Stimulated activated CD8-positive, alpha-beta memory T cell treated with anti-CD3 and anti-CD28 coated beads, Interleukin-15, amount 100 ng/mL, for 48 hours (primary cell): Measurements from ENCODE around the gene HM13.
"Not testable (repeated sequence)": the region's sequence is repeated elsewhere in the genome, so short reads cannot be mapped to it uniquely, and the experiment has no call there.

ENCODE experiments used
- DNase-seq, 2 donors: peaks; one replicate each; pipeline ENCODE4 v3.0.0-alpha.2; 2020; ENCODE audit warnings: low read depth in 2 of 2

The HM13 gene

DNA sequence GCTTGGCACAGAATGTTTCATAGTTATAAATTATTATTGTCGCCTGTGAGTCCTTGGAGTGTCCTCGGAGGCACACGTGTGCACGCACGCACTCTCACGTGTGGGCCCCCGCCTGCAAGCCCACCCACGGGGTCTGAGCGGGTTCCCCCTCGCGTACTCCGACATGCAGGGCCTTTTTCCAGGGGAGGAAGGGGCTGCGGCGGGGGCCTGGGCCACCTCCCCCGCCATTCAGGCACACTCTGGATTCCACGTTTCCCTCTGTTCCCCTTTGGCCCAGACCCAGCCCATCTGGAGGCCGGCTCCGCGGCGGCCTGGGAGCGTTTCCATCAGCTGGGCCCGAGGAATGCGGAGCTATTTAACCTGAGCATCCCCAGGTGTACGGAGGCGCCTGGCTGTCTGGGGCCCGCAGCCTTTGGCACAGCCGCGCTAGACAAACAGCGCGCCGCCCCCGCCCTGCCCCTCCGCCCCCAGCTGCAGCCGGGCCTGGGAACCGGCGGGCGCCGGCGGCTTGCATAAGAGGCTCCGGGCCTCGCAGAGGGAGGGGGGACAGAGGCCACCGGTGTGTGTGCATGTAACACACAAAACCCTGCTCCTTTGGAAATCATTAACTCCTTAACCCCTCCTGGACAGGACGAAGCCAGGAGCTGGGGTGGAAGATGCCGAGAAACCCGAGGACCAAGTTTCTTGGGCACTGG, 94.2 kb downstream of the HM13 start:
- DNase-seq: no peak

DNA sequence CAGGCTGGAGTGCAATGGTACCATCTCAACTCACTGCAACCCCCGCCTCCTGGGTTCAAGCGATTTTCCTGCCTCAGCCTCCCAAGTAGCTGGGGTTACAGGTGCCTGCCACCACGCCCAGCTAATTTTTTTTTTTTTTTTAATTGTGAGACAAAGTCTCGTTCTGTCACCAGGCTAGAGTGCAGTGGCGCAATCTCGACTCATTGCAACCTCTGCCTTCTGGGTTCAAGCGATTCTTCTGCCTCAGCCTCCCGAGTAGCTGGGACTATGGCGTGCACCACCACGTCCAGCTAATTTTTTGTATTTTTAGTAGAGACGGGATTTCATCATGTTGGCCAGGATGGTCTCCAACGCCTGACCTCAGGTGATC, 98.0 kb downstream of the HM13 start:
- DNase-seq: not testable (repeated sequence)

DNA sequence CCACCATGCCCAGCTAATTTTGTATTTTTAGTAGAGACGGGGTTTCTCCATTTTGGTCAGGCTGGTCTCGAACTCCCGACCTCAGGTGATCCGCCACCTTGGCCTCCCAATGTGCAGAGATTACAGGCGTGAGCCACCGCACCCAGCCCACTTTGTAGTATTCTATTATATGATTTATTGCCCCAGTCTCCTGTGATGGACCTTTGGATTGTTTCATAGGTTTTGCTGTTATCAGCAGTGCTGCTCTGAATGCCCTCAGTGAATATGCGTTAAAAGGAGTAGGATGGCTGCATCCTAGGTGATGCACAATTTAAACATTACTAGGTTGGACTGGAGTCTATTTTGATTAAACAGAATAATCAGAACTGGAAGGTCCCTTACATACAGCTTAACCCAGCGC, 101.2 kb downstream of the HM13 start:
- no peak for DNase-seq

DNA sequence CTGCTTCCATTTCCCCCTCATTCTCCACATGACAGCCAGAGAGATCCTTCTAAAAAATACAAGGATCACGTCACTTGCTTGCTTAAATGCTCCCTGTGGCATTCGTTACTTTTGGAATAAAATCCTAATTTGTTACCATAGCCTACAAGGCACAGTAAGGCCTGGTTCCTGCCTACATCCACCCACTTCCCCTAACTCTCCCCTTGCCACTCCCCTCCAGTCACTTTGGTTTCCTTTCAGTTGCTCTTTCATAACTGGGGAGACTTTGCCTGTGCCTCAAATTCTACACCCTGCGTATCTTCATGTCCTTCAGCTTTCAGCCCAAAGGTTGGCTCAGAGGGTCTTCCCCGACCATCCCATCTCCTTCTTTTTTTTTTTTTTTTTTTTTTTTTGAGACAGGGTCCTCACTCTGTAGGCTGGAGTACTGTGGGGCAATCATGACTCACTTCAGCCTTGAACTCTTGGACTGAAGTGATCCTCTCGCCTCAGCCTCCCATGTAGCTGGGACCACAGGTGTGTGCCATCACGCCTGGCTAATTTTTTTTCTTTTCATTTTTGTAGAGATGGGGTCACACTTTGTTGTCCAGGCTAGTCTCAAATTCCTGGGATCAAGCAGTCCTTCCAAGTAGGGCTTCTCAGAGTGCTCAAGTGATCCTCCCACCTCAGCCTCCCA, 103.3 kb downstream of the HM13 start:
- no peak for DNase-seq
